Fibroblast of lung (primary cell): ENCODE results near the gene PTPMT1. TPM values are rescaled to one million over a fixed set of nuclear protein-coding genes. Genes with fewer than 3 reads are reported as not detected.

Experiments
- DNase-seq, 2 donors: peaks; one replicate each; pipeline versions ENCODE4 v3.0.0 to v3.0.0-alpha.2; 2010; ENCODE audit warnings: low read depth in 2 of 2
- H2AFZ ChIP-seq: 2 replicates; pipeline ENCODE4 v1.5.1; 2012; ENCODE audit warnings: low read length, control low read depth, inconsistent platforms
- H3K27ac ChIP-seq: 2 replicates; pipeline ENCODE4 v1.5.1; 2011; ENCODE audit warnings: low read length, control low read depth; ENCODE audit not compliant: insufficient read depth
- H3K27me3 ChIP-seq: 2 replicates; pipeline ENCODE4 v1.5.1; 2011; ENCODE audit warnings: mild to moderate bottlenecking, low read length; ENCODE audit not compliant: control insufficient read depth, insufficient read depth
- H3K36me3 ChIP-seq: 2 replicates; pipeline ENCODE4 v1.5.1; 2011; ENCODE audit warnings: low read length; ENCODE audit not compliant: control insufficient read depth, insufficient read depth
- H3K4me1 ChIP-seq: 2 replicates; pipeline ENCODE4 v1.5.1; 2011; ENCODE audit warnings: low read length; ENCODE audit not compliant: control insufficient read depth, insufficient read depth; ENCODE audit errors: extremely low read depth
- H3K4me2 ChIP-seq: 2 replicates; pipeline ENCODE4 v1.5.1; 2011; ENCODE audit warnings: low read length, control low read depth; ENCODE audit not compliant: insufficient read depth; ENCODE audit errors: extremely low read depth
- H3K4me3 ChIP-seq, 4 experiments: fragments of 200-600 bp in 1 of 4; sonication (generic) in 1 of 4; replicated peaks in 1 of 4; 2 replicates each; pipeline ENCODE4 v1.5.1; 2011 to 2016; ENCODE audit warnings: low read length in 4 of 4, low read depth in 3 of 4, mild to moderate bottlenecking in 3 of 4, control low read depth in 2 of 4, inconsistent platforms in 1 of 4, mixed read lengths in 1 of 4; ENCODE audit not compliant: insufficient read depth in 1 of 4; ENCODE audit errors: control extremely low read depth in 1 of 4
- H3K79me2 ChIP-seq: 2 replicates; pipeline ENCODE4 v1.5.1; 2012; ENCODE audit warnings: mild to moderate bottlenecking, low read length, inconsistent platforms; ENCODE audit not compliant: control insufficient read depth, insufficient read depth
- H3K9ac ChIP-seq: 2 replicates; pipeline ENCODE4 v1.5.1; 2011; ENCODE audit warnings: mild to moderate bottlenecking, low read length, control low read depth; ENCODE audit not compliant: insufficient read depth
- H3K9me3 ChIP-seq: 2 replicates; pipeline ENCODE4 v1.5.1; 2012; ENCODE audit warnings: low read depth, low read length; ENCODE audit not compliant: control insufficient read depth, insufficient read depth
- H4K20me1 ChIP-seq: 2 replicates; pipeline ENCODE4 v1.5.1; 2011; ENCODE audit warnings: low read length; ENCODE audit not compliant: control insufficient read depth, insufficient read depth; ENCODE audit errors: extremely low read depth
- CTCF ChIP-seq, 2 donors: IDR thresholded peaks in 1 of 2; conservative IDR thresholded peaks in 1 of 2; 1 replicate in 1 of 2; 2 replicates in 1 of 2; pipeline ENCODE4 v1.5.1; 2011 to 2012; ENCODE audit warnings: low read length in 2 of 2, control low read depth in 1 of 2, inconsistent platforms in 1 of 2, low read depth in 1 of 2, mild to moderate bottlenecking in 1 of 2
- EZH2 ChIP-seq: IDR thresholded peaks from 2 replicates; pipeline ENCODE4 v1.5.1; 2012; ENCODE audit warnings: low read length, control low read depth, mild to moderate bottlenecking; ENCODE audit errors: missing control alignments
- polyA plus RNA-seq, 2 donors: library from polyadenylated mRNA; depleted of rRNA in 1 of 2; stranded (reverse) in 1 of 2; unstranded in 1 of 2; fragments of >200 nt; gene quantifications; 2 replicates each; pipeline ENCODE4 v1.2.1, GENCODE V29; 2011 to 2012; ENCODE audit warnings: missing spikeins in 1 of 2
- total RNA-seq: library from RNA; depleted of rRNA; stranded (reverse); fragments of >200 nt; gene quantifications from 2 replicates; pipeline ENCODE4 v1.2.1, GENCODE V29; 2014

PTPMT1 gene
- total and polyA plus RNA-seq, 2 donors (not counting 1 experiment from before 2014, with no cell fraction given): 55.4 to 84.9 TPM

GRCh38 chr11:47592251-47592650, 26.9 kb downstream of the PTPMT1 start:
- Histone ChIP-seq H3K9ac (no peak overlapping the region), H3K4me3 (no peak overlapping the region), H4K20me1 (no peaks in the 10 kb centered on the region), H2AFZ (no peak overlapping the region), H3K4me1 (no peaks in the 10 kb centered on the region), H3K4me2 (no peak overlapping the region), H3K27me3 (peaks cover 41% of the 10 kb centered on the region), H3K9me3 (no peaks in the 10 kb centered on the region), H3K27ac (no peak overlapping the region), H3K36me3 (no peaks in the 10 kb centered on the region), H3K79me2 (no peaks in the 10 kb centered on the region)
- no peak for DNase-seq
- no peak for TF ChIP-seq CTCF (conservative IDR thresholded peaks at IDR 0.05 in 1 of 2, IDR thresholded peaks at IDR 0.05 in 1 of 2; ENCODE audit: low read depth in 1 of 2, low read length in 2 of 2)
- peak; percentile 28 for TF ChIP-seq EZH2

- no peak for DNase-seq
- H3K4me3 ChIP-seq: no peak overlapping the region
- no peaks in the 10 kb centered on the region for H3K4me1 ChIP-seq
- H3K27me3 ChIP-seq: peaks cover 41% of the 10 kb centered on the region
- no peaks in the 10 kb centered on the region for H3K9me3 ChIP-seq
- H3K9ac ChIP-seq: no peak overlapping the region
- TF ChIP-seq EZH2: no peak
- TF ChIP-seq CTCF (conservative IDR thresholded peaks at IDR 0.05 in 1 of 2, IDR thresholded peaks at IDR 0.05 in 1 of 2; ENCODE audit: low read depth in 1 of 2, low read length in 2 of 2): no peak
- no peak overlapping the region for H3K27ac ChIP-seq
- no peaks in the 10 kb centered on the region for H4K20me1 ChIP-seq
- no peak overlapping the region for H2AFZ ChIP-seq
- H3K79me2 ChIP-seq: no peaks in the 10 kb centered on the region
- no peaks in the 10 kb centered on the region for H3K36me3 ChIP-seq
- H3K4me2 ChIP-seq: no peak overlapping the region
Measured at GRCh38 chr11:47592970-47593369, 27.6 kb downstream of the PTPMT1 start.

- peaks cover 41% of the 10 kb centered on the region for H3K27me3 ChIP-seq
- H3K9me3 ChIP-seq: no peaks in the 10 kb centered on the region
- no peaks in the 10 kb centered on the region for H3K79me2 ChIP-seq
- H3K4me2 ChIP-seq: no peak overlapping the region
- no peaks in the 10 kb centered on the region for H3K4me1 ChIP-seq
- H4K20me1 ChIP-seq: no peaks in the 10 kb centered on the region
- no peak overlapping the region for H3K27ac ChIP-seq
- peak overlapping the region in 2 of 4 experiments; percentile 28 to 47 for H3K4me3 ChIP-seq
- TF ChIP-seq EZH2: peak; percentile 92
- no peak for TF ChIP-seq CTCF (conservative IDR thresholded peaks at IDR 0.05 in 1 of 2, IDR thresholded peaks at IDR 0.05 in 1 of 2; ENCODE audit: low read depth in 1 of 2, low read length in 2 of 2)
- no peak overlapping the region for H3K9ac ChIP-seq
- no peaks in the 10 kb centered on the region for H3K36me3 ChIP-seq
- no peak for DNase-seq
- no peak overlapping the region for H2AFZ ChIP-seq
Measured at GRCh38 chr11:47593492-47593933, 28.1 kb downstream of the PTPMT1 start.
